Middle frontal gyrus (tissue), 1 donor: Measurements from ENCODE around the gene NDUFC2.
"Not testable (repeated sequence)": the region's sequence is repeated elsewhere in the genome, so short reads cannot be mapped to it uniquely, and the experiment has no call there.

Source experiments
- DNase-seq: peaks from one replicate; pipeline ENCODE4 v3.0.0-alpha.2; 2015; ENCODE audit warnings: low spot score; ENCODE audit errors: extremely low spot score

Gene NDUFC2

DNA sequence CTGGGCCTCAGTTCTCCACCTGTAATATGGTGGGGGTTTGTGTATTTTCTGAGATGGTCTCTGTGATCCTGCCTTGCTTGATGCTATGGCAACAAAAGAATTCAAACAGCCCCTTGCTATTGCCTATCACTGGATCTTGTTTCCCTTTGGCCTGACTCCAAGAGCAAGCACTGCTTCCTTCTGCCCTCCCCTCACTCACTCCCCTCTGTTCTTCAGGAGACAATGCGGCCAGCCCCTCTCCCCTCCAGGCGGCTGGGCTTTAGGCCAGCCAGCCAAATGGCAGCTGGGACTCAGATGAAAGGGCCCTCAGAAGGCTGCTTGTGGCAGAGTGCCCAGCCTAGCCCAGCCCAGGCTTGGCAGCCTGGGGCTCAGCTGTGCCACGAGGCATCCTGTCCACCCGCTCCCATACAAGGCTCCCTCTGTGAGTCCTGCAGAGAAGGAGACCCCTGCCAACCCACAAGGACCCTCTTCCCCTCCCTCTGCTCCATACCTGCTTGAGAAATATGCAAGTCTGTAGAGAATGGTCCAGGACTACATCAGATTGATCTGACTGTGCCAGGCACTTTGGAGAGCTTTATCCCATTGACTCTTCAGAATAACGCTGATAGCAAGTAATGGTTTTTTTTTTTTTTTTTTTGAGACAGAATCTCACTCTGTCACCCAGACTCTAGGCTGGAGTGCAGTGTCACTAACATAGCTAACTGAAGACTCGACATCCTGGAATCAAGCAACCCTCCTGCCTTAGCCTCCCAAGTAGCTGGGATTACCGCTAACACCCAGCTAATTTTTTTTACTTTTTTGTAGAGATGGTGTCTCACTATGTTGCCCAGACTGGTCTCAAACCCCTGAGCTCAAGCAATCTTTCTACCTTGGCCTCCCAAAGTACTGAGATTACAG lies 49.0 kb downstream of the NDUFC2 start:
- peak; percentile 91 for DNase-seq

DNA sequence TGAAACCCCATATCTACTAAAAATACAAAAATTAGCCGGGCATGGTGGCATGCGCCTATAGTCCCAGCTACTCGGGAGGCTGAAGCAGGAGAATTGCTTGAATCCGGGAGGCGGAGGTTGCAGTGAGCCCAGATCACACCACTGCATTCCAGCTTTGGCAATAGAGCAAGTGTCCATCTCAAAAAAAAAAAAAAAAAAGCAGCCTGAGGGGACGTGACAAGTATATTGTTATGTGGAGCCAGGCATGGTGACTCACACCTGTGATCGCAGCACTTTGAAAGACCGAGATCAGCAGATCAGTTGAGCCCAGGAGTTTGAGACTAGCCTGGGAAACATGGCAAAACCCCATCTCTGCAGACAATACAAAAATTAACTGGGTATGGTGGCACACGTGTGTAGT lies 51.2 kb downstream of the NDUFC2 start:
- DNase-seq = not testable (repeated sequence)

DNA sequence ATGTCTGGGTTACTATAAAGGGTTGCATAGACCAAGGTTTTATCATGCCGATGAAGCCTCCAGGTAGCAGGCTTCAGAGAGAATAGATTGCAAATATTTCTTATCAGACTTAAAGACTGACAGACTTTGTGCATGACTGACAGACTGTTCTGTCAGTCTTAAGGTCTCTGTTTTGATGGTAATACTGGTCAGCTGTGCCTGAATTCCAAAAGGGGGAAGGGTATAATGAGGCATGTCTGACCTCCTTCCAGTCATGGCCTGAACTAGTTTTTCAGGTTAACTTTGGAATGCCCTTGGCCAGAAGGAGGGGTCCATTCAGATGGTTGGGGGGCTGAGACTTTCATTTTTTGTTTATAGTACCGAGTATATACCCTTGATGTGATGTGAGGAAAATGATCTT lies 51.9 kb downstream of the NDUFC2 start:
- no peak for DNase-seq

DNA sequence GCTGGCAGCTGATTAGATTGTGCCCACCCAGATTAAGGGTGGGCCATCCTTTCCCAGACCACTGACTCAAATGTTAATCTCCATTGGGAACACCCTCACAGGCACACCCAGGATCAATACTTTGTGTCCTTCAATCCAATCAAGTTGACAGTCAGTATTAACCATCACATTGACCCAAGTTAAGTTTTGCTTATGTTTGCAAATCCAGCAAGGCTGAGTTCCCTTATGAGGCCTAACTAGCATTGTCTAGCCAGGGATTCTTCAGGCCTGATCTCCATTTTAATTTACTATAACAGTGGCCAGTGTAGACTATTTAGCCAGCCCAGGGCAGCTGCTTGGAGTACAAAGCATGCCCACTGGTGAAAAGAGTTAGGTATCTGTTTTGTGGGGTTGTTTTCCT lies 54.3 kb downstream of the NDUFC2 start:
- no peak for DNase-seq

DNA sequence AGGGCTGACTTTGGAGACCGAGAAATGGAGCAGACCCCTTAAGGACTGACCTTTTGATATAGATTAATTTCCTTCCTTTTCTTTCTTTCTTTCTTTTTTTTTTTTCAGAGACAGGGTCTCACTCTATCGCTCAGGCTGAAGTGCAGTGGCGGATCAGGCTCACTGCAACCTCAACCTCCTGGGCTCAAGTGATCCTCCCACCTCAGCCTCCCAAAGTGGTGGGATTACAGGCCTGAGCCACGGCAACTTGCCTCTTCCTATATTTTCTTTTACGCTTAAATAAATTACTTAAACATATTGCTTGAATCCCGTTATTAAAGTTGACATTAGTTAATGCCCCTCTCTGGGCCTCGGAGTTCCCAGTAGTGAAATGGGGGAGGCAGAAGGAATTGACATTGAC lies 56.2 kb downstream of the NDUFC2 start:
- no peak for DNase-seq

DNA sequence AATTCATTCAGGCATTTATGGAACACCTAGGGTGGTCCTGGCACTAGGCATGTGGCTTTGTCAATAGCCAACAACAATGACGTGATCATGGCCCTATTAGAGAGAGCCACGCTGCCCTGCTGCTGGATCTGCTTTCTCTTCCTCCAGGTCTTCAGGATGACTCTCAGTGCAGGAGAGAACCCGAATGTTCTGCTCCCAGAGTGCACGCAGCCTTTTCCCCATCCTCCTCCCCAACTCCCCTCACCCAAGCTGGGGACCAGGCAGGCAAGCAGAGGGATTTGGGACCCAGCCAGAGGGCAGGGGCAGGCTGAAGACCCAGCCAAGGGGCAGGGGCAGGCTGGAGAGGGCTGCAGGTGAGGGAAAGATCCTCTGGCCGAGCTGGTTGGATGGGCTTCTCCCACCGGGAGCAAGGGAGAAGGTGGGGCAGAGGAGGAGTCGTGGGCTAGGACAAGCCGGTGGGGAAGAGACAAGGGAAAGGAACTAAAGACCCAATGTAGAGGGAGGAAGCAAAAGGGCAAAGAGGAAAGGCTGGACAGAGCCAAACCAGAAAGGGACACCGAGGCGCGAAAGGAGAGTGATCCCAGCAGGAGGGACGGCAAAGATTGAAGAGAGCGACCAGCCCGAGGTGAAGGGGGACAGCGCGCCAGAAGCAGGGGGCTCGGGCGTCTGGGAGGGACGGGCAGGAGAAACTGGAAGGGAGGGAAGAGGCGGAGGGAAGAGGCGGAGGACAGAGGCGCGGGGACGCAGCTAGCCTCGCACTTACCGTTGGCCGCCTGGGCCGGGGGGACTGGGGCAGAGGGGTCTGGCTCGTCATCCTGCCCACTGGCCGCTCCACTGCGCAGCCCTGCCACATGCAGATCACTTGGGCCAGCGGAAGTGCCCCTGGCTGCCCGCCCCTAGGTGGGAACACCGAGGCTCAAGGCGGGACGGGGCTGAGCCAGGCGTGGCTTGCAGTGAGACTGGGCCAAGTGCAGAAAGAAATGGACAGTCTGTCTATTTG lies 57.0 kb downstream of the NDUFC2 start, which contains the start of gene KCTD14:
TSS of gene KCTD14 (minus strand) at position 880 of the 1,000 bp plus-strand sequence. CDS start at position 853, 27 bp downstream.
- no peak for DNase-seq

DNA sequence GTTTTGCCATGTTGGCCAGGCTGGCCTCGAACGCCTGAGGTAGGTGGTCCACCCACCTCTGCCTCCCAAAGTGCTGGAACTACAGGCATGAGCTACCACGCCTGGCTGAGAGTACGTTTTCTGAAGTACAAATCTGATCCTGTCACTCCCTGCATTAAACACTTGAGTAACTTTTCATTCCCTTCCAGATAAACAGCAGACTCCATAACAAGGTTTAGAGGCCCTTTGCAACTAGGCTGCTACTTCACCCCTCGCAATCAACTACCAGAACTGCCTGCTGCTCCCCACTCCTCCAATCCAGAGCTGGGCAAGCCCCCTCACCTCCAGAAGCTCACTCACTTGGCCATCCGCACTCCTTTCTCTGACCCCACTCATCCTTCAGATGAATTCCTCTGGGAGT lies 58.1 kb downstream of the NDUFC2 start:
- no peak for DNase-seq

DNA sequence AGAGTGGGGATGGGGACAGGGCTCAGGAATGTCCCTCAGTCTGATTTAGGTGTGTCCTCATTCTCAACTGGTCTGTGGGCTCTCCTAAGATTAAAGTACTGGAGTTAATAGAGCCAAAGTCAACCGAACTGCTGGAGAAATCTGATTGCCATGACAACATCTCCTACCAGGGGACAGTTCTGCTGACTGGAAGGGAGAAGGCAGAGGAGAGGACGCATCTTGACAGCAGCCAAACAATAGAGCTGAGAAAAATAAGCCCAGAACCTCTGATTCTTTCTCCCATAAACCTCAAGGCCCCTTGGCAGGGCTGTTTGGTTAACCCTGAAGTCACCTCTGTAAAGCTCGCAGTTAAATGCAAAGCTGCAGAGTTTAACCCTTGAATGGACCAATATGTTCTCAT lies 59.4 kb downstream of the NDUFC2 start:
- no peak for DNase-seq

DNA sequence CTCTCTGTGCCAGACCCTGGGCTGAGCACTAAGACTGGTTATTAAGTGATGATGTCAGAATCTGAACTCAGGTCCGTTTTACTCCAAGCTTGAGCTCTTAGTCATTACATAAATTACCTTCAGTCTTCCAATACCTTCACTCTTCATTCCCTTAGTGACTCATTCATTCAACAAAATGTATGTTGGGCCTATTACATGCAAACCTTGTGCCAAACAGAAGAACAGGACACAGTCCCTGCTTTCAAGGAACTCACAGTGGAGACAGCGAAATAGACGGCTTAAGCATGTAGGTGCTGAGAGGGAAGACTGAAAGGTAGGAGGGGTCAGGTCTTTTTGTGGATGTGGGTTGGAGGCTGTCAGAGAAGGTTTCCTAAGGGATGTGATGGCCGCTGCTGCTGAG lies 59.9 kb downstream of the NDUFC2 start:
- DNase-seq = no peak
